A673 (cell line): ENCODE measurements around the gene ANAPC15.

ENCODE experiments used
- EZH2 ChIP-seq: fragments of 200-600 bp; sonication (generic); IDR thresholded peaks from 2 replicates; pipeline ENCODE4 v1.6.1; 2017; ENCODE audit warnings: borderline replicate concordance, low read depth, mild to moderate bottlenecking, mixed read lengths, antibody characterized with exemption, low read length; ENCODE audit not compliant: poor library complexity, severe bottlenecking
- TF ChIP-seq, protein P1 (sequence below): fragments of 300-800, 200-600 bp; sonication (generic); conservative IDR thresholded peaks from 2 replicates; pipeline ENCODE4 v1.5.1; 2017; ENCODE audit warnings: low read depth, mild to moderate bottlenecking, antibody characterized with exemption, low read length, moderate library complexity, mixed read lengths

DNA sequence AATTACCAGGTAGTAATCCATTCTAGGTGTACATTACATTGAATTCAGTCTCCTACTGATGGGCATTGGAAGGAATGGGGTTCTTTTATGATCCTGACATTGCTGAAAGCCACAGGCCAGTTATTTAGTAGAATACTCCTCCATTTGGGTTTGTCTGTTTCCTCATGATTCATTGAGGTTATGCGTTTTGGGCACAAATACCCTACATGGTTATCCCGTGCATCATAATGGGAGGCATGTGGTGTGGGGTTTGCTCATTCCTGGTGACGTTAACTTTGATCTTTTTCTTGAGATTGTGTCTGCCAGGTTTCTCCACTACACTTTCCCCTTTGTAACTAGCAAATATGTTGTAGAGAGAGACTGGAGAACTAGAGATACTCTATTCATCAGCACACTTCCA is 28.6 kb upstream of the ANAPC15 start:
- TF ChIP-seq, protein P1, sequence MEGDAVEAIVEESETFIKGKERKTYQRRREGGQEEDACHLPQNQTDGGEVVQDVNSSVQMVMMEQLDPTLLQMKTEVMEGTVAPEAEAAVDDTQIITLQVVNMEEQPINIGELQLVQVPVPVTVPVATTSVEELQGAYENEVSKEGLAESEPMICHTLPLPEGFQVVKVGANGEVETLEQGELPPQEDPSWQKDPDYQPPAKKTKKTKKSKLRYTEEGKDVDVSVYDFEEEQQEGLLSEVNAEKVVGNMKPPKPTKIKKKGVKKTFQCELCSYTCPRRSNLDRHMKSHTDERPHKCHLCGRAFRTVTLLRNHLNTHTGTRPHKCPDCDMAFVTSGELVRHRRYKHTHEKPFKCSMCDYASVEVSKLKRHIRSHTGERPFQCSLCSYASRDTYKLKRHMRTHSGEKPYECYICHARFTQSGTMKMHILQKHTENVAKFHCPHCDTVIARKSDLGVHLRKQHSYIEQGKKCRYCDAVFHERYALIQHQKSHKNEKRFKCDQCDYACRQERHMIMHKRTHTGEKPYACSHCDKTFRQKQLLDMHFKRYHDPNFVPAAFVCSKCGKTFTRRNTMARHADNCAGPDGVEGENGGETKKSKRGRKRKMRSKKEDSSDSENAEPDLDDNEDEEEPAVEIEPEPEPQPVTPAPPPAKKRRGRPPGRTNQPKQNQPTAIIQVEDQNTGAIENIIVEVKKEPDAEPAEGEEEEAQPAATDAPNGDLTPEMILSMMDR, result no peak
- no peak for TF ChIP-seq EZH2
